Eye (tissue), 1 donor: ENCODE data around the gene MFSD12.
"Not testable (repeated sequence)": the region's sequence is repeated elsewhere in the genome, so short reads cannot be mapped to it uniquely, and the experiment has no call there.

ENCODE experiments used
- DNase-seq: peaks from one replicate; pipeline ENCODE4 v3.0.0-alpha.2; 2015

MFSD12 gene

GRCh38 chr19:3521104-3521445 lies 36.3 kb downstream of the MFSD12 start:
- no peak for DNase-seq

GRCh38 chr19:3520166-3521103 lies 37.0 kb downstream of the MFSD12 start:
- no peak for DNase-seq

- DNase-seq = no peak
Measured at GRCh38 chr19:3519126-3519525, 38.3 kb downstream of the MFSD12 start.

- DNase-seq = no peak
Measured at GRCh38 chr19:3518659-3519058, 38.7 kb downstream of the MFSD12 start.

GRCh38 chr19:3518255-3518654 lies 39.1 kb downstream of the MFSD12 start:
- no peak for DNase-seq

GRCh38 chr19:3517638-3518037 lies 39.7 kb downstream of the MFSD12 start:
- DNase-seq = no peak

GRCh38 chr19:3516675-3517207 lies 40.6 kb downstream of the MFSD12 start:
- no peak for DNase-seq

GRCh38 chr19:3515891-3516422 lies 41.4 kb downstream of the MFSD12 start:
- no peak for DNase-seq

- DNase-seq = no peak
Measured at GRCh38 chr19:3514930-3515329, 42.5 kb downstream of the MFSD12 start.

GRCh38 chr19:3513229-3514140 lies 43.9 kb downstream of the MFSD12 start:
- DNase-seq = no peak

- DNase-seq = no peak
Measured at GRCh38 chr19:3512562-3513228, 44.7 kb downstream of the MFSD12 start.

- DNase-seq = no peak
Measured at GRCh38 chr19:3511506-3512251, 45.7 kb downstream of the MFSD12 start.

GRCh38 chr19:3510727-3511126 lies 46.7 kb downstream of the MFSD12 start:
- DNase-seq = no peak

GRCh38 chr19:3509566-3509989 lies 47.8 kb downstream of the MFSD12 start:
- no peak for DNase-seq

- no peak for DNase-seq
Measured at GRCh38 chr19:3508771-3509535, 48.4 kb downstream of the MFSD12 start.

GRCh38 chr19:3508121-3508661 lies 49.2 kb downstream of the MFSD12 start:
- DNase-seq = not testable (repeated sequence)

GRCh38 chr19:3507371-3508120 lies 49.8 kb downstream of the MFSD12 start:
- peak; percentile 35 for DNase-seq

- peak; percentile 33 for DNase-seq
Measured at GRCh38 chr19:3506384-3507340, 50.7 kb downstream of the MFSD12 start.
